ENCODE results near the gene GPATCH2. TPM values are rescaled to one million over a fixed set of nuclear protein-coding genes. Genes with fewer than 3 reads are reported as not detected.

Gene GPATCH2
- total RNA-seq, 1 experiment from 2014 or later, result 17.2 TPM

- H3K36me3 ChIP-seq (ENCODE audit: low read depth, low read length), result no peaks in the 10 kb centered on the region
- ChIA-PET CTCF (interaction anchor here (0.6 to 0.8 kb wide), 4 partner anchors 68 to 600 kb away, joined by 3 to 4 read pairs (median 4); no protein-coding TSS in a partner anchor), POLR2A (ENCODE audit: unreplicated experiment) (interaction anchor here (0.5 to 0.6 kb wide), 2 partner anchors 287 to 966 kb away, joined by 3 read pairs; no protein-coding TSS in a partner anchor)
- H3K27ac ChIP-seq (ENCODE audit: low read length), result peak overlapping the region; percentile 71
- no peaks in the 10 kb centered on the region for H3K9me2 ChIP-seq (replicated peaks; ENCODE audit: low read length)
- DNase-seq, result peak; percentile 97
- no peaks in the 10 kb centered on the region for H3K79me2 ChIP-seq (ENCODE audit: low read length)
- intact Hi-C loops (cut with micrococcal nuclease), result loop anchor here (2.0 to 10.0 kb wide), 3 partner anchors 132 to 602 kb away; no protein-coding TSS in a partner anchor
- H3K9me3 ChIP-seq (ENCODE audit: low read length), result no peaks in the 10 kb centered on the region
- peak overlapping the region; percentile 76 for H3K4me2 ChIP-seq (ENCODE audit: low read length)
- H3K9ac ChIP-seq (ENCODE audit: low read length), result no peak overlapping the region
- H3K27me3 ChIP-seq (ENCODE audit: low read length), result no peaks in the 10 kb centered on the region
- peak overlapping the region; percentile 52 for H3K4me3 ChIP-seq (ENCODE audit: low read length)
- peak; percentile 97 for ATAC-seq
- peaks cover 28% of the 10 kb centered on the region for H3K4me1 ChIP-seq (ENCODE audit: insufficient read depth, low read length)
- H3F3A ChIP-seq (ENCODE audit: low read length, unreplicated experiment), result peaks cover 6% of the 10 kb centered on the region
- no TSS peak for BruUV-seq (replicated peaks)
- no peaks in the 10 kb centered on the region for H4K20me1 ChIP-seq (ENCODE audit: low read length)
- TF ChIP-seq EZH2phosphoT487 (IDR thresholded peaks at IDR 0.05; ENCODE audit: borderline replicate concordance, low read length) (no peak), CTCF (conservative IDR thresholded peaks at IDR 0.05; ENCODE audit: low read depth, low read length) (no peak), EZH2 (IDR thresholded peaks at IDR 0.05; ENCODE audit: low read length, unreplicated experiment) (no peak)
- peak overlapping the region; percentile 55 for H2AFZ ChIP-seq (ENCODE audit: low read length)
Measured at GRCh38 chr1:217562229-217562878, 68.5 kb downstream of the GPATCH2 start.

- H3K9me2 ChIP-seq (replicated peaks; ENCODE audit: low read length), result no peaks in the 10 kb centered on the region
- H4K20me1 ChIP-seq (ENCODE audit: low read length), result no peaks in the 10 kb centered on the region
- no peaks in the 10 kb centered on the region for H3K36me3 ChIP-seq (ENCODE audit: low read depth, low read length)
- TF ChIP-seq CTCF (conservative IDR thresholded peaks at IDR 0.05; ENCODE audit: low read depth, low read length) (no peak), EZH2 (IDR thresholded peaks at IDR 0.05; ENCODE audit: low read length, unreplicated experiment) (no peak), EZH2phosphoT487 (IDR thresholded peaks at IDR 0.05; ENCODE audit: borderline replicate concordance, low read length) (no peak)
- H3K79me2 ChIP-seq (ENCODE audit: low read length), result no peaks in the 10 kb centered on the region
- peak overlapping the region; percentile 71 for H3K27ac ChIP-seq (ENCODE audit: low read length)
- H3K4me3 ChIP-seq (ENCODE audit: low read length), result no peak overlapping the region; the same call in 1 of the 2 replicates
- ATAC-seq, result no peak
- CTCF ChIA-PET, result no interaction called here
- H3K4me1 ChIP-seq (ENCODE audit: insufficient read depth, low read length), result peaks cover 28% of the 10 kb centered on the region
- POLR2A ChIA-PET (ENCODE audit: unreplicated experiment), result no interaction called here
- peaks cover 6% of the 10 kb centered on the region for H3F3A ChIP-seq (ENCODE audit: low read length, unreplicated experiment)
- no TSS peak for BruUV-seq (replicated peaks)
- intact Hi-C loops (cut with micrococcal nuclease), result loop anchor here (5.0 to 10.0 kb wide), 2 partner anchors 599 to 603 kb away; no protein-coding TSS in a partner anchor
- DNase-seq, result no peak
- no peak overlapping the region for H2AFZ ChIP-seq (ENCODE audit: low read length)
- H3K27me3 ChIP-seq (ENCODE audit: low read length), result no peaks in the 10 kb centered on the region
- no peak overlapping the region for H3K9ac ChIP-seq (ENCODE audit: low read length)
- H3K4me2 ChIP-seq (ENCODE audit: low read length), result peak overlapping the region; percentile 76
- H3K9me3 ChIP-seq (ENCODE audit: low read length), result no peaks in the 10 kb centered on the region
Measured at GRCh38 chr1:217561446-217561845, 69.4 kb downstream of the GPATCH2 start.

- no peak for DNase-seq
Measured at GRCh38 chr1:217554849-217555248, 76.0 kb downstream of the GPATCH2 start.

More at GRCh38 chr1:217554849-217555248, 76.0 kb downstream of the GPATCH2 start:
- Histone ChIP-seq H3K27ac (ENCODE audit: low read length) (no peak overlapping the region), H3K36me3 (ENCODE audit: low read depth, low read length) (no peaks in the 10 kb centered on the region), H3K9me2 (replicated peaks; ENCODE audit: low read length) (no peaks in the 10 kb centered on the region), H3K27me3 (ENCODE audit: low read length) (no peaks in the 10 kb centered on the region), H3F3A (ENCODE audit: low read length, unreplicated experiment) (no peaks in the 10 kb centered on the region), H3K4me3 (ENCODE audit: low read length) (no peak overlapping the region), H3K9ac (ENCODE audit: low read length) (no peak overlapping the region), H3K4me2 (ENCODE audit: low read length) (no peak overlapping the region), H3K79me2 (ENCODE audit: low read length) (no peaks in the 10 kb centered on the region), H4K20me1 (ENCODE audit: low read length) (no peaks in the 10 kb centered on the region), H3K9me3 (ENCODE audit: low read length) (no peaks in the 10 kb centered on the region), H3K4me1 (ENCODE audit: insufficient read depth, low read length) (peaks cover 5% of the 10 kb centered on the region), H2AFZ (ENCODE audit: low read length) (no peak overlapping the region)
- POLR2A ChIA-PET (ENCODE audit: unreplicated experiment), result no interaction called here
- BruUV-seq (replicated peaks), result no TSS peak
- CTCF ChIA-PET, result no interaction called here
- ATAC-seq, result peak; percentile 45; the same call in 1 of the 2 replicates
- TF ChIP-seq EZH2phosphoT487 (IDR thresholded peaks at IDR 0.05; ENCODE audit: borderline replicate concordance, low read length) (no peak), CTCF (conservative IDR thresholded peaks at IDR 0.05; ENCODE audit: low read depth, low read length) (no peak), EZH2 (IDR thresholded peaks at IDR 0.05; ENCODE audit: low read length, unreplicated experiment) (no peak)
- intact Hi-C loops (cut with micrococcal nuclease), result no loop called here
